ENCODE results near the gene KAT2B.

GRCh38 chr3:20080956-20081554, 40.8 kb downstream of the KAT2B start:
- TF ChIP-seq CTCF (IDR thresholded peaks at IDR 0.05) (no peak), EZH2 (IDR thresholded peaks at IDR 0.05; ENCODE audit: borderline replicate concordance, insufficient read depth, low read depth, low read length, poor library complexity, severe bottlenecking) (no peak)

All from B cell (primary cell).